Body of pancreas (tissue), 4 donors: ENCODE data around the gene TRAPPC11.

Experiments used
- POLR2A ChIP-seq, 3 donors: fragments of 450-650 bp; IDR thresholded peaks; one replicate each; pipeline ENCODE4 v1.6.1; 2016; ENCODE audit warnings: antibody characterized with exemption in 3 of 3, mild to moderate bottlenecking in 2 of 3
- TF ChIP-seq, protein P1 (sequence below), 7 experiments: fragments of 450-650 bp in 4 of 7; fragments of 200-600 bp in 3 of 7; sonication (generic) in 3 of 7; IDR thresholded peaks; one replicate each; pipeline ENCODE4 v1.5.1; 2016 to 2019; ENCODE audit warnings: antibody characterized with exemption in 7 of 7

DNA sequence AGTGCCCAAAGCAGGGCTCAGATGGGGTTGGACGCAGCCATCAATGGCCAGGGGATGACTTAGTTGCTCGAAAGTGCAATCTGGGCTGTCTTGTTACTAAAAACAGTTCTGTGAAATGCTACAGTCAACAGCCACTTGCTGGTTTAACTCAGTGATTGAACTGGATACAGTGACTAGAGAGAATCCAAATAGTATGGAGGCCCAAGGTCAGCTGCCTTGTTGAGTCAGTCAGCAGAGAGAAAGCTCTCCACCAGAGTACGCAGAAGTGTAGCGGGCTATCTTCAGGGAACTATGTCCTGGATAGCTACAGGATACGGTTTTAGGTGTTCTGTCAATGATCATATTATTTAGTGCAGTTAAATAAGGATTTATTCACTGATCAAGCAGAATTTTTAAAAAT, 68.4 kb downstream of the TRAPPC11 start:
- TF ChIP-seq, protein P1, sequence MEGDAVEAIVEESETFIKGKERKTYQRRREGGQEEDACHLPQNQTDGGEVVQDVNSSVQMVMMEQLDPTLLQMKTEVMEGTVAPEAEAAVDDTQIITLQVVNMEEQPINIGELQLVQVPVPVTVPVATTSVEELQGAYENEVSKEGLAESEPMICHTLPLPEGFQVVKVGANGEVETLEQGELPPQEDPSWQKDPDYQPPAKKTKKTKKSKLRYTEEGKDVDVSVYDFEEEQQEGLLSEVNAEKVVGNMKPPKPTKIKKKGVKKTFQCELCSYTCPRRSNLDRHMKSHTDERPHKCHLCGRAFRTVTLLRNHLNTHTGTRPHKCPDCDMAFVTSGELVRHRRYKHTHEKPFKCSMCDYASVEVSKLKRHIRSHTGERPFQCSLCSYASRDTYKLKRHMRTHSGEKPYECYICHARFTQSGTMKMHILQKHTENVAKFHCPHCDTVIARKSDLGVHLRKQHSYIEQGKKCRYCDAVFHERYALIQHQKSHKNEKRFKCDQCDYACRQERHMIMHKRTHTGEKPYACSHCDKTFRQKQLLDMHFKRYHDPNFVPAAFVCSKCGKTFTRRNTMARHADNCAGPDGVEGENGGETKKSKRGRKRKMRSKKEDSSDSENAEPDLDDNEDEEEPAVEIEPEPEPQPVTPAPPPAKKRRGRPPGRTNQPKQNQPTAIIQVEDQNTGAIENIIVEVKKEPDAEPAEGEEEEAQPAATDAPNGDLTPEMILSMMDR (IDR thresholded peaks at IDR 0.05) = no peak
- TF ChIP-seq POLR2A (IDR thresholded peaks at IDR 0.05) = no peak
